GM19023 (cell line): Measurements from ENCODE around the gene FBXO42.
"Not testable (repeated sequence)": the region's sequence is repeated elsewhere in the genome, so short reads cannot be mapped to it uniquely, and the experiment has no call there.

Experiments
- ATAC-seq: cut with Tn5 transposase; IDR thresholded peaks from one replicate; pipeline ENCODE4 v1.9.1; 2021; ENCODE audit warnings: mild to moderate bottlenecking, moderate library complexity; ENCODE audit not compliant: unreplicated experiment

FBXO42 gene

GRCh38 chr1:16266411-16267118 is 85.7 kb downstream of the FBXO42 start:
- no peak for ATAC-seq

DNA sequence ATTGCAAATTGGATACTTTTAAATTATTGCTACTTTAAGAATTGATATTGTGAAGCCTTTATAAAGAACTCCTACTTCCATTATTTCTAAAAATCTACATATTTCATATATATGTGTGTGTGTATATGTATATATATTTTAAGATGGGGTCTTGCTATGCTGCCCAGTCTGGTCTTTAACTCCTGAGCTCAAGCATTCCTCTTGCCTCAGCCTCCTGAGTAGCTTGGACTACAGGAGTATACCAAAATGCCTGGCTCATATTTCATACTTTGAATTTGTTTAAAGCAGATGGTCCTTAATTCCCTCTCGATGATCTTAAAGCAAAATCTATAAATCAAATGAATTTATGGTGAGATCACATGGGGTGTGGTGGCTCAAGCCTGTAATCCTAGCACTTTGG is 90.2 kb downstream of the FBXO42 start:
- no peak for ATAC-seq

DNA sequence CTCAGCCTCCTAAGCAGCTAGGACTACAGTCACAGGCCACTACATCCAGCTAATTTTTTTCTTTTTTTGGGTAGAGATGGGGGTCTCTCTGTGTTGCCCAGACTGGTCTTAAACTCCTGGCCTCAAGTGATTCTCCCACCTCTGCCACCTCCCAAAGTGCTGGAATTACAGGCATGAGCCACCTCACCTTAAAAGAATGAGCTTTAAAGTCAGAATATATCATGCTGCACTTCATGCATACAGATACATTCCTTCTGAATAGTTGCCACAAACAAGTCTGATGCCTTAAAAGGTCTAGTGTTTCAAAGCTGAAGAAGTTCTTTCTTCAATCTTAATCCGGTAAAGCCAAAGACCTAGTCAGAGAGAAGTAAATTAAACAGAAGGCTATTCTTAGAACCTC is 91.5 kb downstream of the FBXO42 start:
- no peak for ATAC-seq

- ATAC-seq: no peak
Observed at GRCh38 chr1:16258591-16259135, 93.6 kb downstream of the FBXO42 start.

DNA sequence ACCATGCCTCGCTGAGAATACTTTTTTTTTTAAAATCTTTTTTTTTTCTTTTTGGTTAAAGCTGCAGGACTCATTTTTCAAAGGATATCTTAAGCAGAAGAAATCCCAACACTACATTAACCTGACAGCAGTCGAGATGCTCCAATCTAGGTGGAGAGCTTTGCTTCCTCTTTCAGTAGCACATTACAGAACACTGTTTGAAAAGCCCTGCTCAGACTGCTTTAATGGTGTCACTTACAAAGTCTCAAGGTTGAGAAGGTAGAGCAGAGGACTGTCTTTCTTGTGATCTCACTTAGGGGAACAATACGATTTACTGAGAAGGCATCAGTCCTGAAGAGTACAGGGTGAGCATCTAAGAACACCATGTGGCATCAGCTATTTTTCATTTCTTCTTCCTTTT is 94.3 kb downstream of the FBXO42 start:
- ATAC-seq: no peak

DNA sequence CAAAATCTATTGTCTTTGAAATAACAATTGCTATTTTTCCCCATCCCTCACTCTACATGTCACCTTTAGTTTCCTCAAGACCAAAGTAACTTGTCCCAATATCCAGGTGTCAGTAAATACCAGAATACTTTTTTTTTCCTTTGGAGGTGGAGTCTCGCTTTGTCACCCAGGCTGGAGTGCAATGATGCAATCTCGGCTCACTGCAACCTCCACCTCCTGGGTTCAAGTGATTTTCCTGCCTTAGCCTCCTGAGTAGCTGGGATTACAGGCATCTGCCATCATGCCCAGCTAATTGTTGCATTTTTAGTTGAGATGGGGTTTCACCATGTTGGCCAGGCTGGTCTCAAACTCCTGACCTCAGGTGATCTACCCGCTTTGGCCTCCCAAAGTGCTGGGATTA is 94.7 kb downstream of the FBXO42 start:
- ATAC-seq: not testable (repeated sequence)

GRCh38 chr1:16256478-16256877 is 95.8 kb downstream of the FBXO42 start:
- no peak for ATAC-seq

DNA sequence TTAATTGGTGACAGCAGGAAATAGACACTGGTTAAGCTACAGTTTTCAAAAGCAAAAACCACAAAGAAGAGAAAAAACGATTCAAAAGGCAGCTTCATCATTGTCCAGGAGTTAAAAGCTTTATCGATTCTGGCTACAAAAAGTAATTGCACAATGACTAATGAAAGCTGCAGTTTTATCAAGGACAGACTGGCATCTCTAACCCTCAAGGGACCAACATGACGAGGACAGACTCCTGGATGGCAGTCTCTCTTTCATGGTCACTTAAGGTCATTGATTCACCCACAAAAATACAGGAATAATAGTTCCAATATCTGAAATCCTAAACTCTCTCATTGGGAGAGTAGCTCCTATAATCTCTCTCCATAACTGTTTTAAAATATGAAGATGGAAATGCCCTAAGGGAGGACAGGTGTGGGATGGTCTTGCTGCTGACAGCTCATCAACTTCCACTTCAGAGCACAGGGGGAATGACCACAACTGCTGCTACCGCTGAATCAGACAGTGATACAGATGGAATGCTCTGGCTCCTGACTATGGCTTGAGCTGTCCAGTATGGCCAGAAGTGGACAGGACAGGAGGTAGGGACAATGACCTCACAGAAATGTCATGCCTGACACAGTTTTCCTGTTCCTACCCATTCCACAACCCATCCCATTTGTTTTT is 97.9 kb downstream of the FBXO42 start:
- ATAC-seq: no peak

DNA sequence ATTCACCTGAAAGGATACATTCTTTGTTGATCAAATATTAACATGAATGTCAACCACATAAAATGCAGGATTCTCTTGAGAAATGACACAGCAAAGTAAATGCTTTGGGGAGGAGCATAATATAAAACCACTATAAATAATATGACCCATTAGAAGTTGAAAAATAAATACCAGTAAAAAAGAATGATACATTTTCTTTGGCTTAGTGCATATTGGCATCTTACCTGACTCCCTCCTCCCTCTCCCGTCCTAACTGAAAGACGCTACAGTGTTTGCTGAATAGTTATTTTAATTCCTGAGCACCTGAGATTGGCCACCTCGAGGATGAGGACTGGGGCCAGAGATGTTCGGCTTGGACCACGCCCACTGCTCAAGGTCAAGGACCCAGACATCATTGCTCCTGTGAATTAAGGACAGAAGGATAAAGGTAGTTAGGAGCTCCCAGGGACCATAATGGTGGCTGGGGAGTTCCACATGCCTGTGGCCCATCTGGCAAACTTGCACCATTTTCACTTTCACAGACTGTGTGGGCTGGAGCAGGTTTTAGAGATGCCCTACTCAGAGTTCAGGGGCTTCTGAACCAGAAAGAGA is 98.9 kb downstream of the FBXO42 start:
- ATAC-seq: no peak

GRCh38 chr1:16252912-16253311 is 99.4 kb downstream of the FBXO42 start:
- no peak for ATAC-seq

DNA sequence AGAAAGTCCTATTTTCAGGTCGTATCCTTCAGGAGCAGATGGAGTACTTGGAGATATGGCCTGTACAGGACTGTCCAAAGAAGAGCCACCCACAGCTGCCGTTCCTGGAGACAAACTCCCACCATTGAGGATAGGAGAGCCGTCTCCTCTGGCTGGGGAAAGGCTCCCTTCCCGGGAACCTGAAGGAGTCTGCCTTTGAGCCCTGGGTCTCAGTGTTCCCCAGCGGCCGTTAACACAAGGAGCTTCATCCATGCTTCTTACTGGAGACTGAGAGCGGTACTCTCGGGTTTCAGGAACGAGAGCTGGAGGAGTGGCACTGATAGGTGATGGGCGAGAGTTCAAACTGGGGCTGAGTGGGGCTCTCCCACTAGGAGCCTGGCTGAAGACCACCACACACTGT is 100.9 kb downstream of the FBXO42 start:
- ATAC-seq: no peak

DNA sequence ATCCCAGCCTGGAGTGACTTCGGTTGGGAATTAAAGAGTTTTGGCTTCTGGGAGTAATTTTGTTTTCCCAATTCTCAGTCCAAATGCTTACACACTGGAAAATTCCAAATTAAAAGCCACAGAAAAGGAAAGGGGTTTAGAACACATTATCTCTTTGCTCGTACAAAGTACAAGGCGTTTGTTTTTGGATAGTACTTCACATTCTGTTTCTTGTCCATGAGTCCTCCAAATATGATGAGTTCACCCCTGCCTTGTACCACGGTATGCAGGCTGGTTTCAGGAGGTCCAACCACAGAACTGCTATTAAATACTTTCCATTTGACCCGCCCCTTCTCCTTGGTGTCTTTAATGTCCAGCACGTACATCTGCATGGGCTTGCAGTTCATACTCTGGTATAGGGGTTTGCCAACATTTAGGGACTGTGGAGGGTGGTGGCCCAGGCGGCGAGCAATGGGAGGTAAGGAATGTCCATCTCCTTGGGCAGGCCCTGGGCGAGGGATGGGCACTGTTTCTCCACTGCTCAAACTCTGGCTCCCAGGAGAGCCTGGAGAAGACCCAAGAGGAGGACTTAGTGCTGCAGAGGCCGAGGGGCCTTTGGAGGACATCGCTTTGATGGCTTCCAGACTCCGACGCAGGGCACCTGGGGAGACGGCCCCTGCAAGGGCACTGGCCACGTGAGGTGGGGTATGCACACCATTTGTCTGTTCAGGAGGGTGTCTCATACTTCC is 101.6 kb downstream of the FBXO42 start:
- no peak for ATAC-seq

- no peak for ATAC-seq
Observed at GRCh38 chr1:16249596-16250241, 102.6 kb downstream of the FBXO42 start.

DNA sequence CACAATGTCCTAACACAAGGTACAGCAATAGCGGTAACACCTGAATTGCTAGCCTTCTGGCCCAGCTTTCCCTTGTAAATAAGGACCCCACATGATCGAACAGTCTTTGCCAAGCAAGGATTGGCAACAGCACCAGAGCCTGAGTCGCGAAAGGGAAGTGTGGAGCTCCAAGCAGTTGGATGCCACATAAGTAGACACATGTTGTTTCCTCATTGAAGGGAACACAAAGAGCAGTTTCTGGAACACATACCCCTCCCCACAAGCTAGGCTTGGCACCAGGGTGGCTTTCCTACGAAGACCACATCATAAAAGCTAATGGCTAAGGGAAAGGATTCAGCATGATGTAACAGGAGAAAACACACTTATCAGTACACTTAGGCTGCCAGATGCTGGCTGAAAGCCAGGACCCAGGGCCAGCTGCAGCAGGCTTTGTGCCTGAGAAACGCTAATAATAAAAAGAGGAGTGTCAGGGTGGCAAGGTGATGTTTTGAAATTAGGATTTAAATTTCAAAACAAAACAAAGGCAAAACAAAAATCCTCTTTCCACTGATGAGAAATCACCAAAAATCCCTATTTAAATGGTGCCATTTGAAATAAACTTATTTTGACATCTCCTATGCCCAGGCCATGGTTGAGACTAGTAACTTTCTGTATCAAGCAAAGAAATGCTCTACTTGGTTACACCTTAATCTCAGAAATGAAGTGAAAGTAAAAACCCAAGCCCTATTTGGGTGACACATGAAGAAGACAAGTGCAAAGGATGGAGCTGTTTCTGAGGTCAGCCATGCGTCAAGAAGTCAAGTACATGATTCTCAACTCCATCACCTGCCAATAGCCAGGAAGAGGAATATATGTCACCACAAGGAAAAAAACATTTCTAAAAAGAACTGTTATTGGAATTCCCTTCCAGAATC is 103.4 kb downstream of the FBXO42 start:
- no peak for ATAC-seq

DNA sequence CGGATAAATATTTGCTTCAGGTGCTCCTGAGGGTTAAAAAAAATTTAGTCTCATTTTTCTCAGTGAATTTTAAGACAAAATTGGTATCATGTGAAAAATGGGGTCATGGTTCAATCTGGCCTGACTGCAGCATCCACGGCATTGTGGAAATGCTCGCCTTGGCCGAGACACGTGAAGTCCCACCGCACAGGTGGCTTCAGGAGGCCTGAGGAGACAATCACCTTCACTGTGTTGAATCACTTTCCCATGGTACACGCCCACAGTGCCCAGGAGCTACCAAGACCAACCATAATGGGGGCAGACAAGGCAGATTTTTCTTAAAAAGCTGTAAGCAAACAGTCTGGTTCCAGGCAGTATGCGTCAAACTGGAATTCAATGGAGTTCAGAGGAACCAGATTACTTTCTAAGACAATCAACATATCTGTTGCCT is 104.3 kb downstream of the FBXO42 start:
- no peak for ATAC-seq

GRCh38 chr1:16247441-16247840 is 104.8 kb downstream of the FBXO42 start:
- no peak for ATAC-seq

GRCh38 chr1:16246961-16247360 is 105.3 kb downstream of the FBXO42 start:
- ATAC-seq: no peak

DNA sequence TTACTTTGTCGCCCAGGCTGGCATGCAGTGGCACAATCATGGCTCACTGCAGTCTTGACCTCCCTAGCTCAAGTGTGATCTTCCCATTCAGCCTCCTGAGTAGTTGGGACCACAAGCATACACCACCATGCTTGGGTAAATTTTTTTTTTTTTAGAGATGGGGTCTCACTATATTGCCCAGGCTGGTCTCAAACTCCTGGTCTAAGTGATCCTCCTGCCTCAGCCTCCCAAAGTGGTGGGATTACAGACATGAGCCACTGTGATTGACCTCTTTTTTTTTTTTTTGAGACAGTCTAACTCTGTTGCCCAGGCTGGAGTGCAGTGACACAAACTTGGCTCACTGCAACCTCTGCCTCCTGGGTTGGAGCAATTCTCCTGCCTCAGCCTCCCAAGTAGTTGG is 106.0 kb downstream of the FBXO42 start:
- not testable (repeated sequence) for ATAC-seq

DNA sequence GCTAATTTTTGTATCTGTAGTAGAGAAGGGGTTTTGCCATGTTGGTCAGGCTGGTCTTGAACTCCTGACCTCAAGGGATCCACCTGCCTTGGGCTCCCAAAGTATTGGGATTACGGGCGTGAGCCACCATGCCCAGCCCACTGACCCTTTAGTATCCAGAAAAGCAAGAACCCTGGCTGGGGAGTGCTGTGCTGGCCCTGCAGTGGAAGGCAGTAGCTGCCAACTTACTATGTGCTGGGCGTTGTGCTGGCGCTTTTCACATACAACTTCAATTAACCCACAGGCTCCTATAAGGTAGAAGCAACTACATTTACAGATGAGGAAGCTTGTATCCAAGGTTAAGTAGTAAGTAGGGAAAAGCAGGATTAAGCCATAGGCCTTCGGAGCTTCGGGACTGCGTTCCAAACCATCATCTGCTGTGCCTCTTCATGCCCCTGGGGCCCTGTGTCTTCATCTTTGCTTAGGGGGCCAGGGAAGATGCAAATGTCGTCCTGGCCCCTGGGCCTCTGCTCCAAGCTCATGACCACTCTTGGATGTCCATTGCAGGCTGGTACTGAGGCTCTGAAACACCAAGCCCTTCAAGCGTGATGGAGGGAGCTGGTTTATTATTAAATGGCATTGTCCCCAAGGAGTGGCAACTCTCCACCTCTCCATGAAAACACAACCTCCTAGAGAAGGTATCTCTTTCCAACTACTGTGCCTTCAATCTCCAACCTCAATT is 106.6 kb downstream of the FBXO42 start:
- ATAC-seq: no peak
